GM18951 (cell line): ENCODE results near the gene BUD31.
"Not testable (repeated sequence)": the region's sequence is repeated elsewhere in the genome, so short reads cannot be mapped to it uniquely, and the experiment has no call there.

Experiments
- POLR2A ChIP-seq: IDR thresholded peaks from 4 replicates; pipeline ENCODE4 v1.6.1; 2011; ENCODE audit warnings: mild to moderate bottlenecking; ENCODE audit not compliant: insufficient read length, insufficient read depth; ENCODE audit errors: extremely low read depth
- in situ Hi-C: fragments of 300-500 bp; cut with MboI; formaldehyde crosslinking; loops from one replicate; pipeline ENCODE4 v1.12.0; 2022; ENCODE audit warnings: low sequenced_read_pairs, mixed read lengths, inconsistent platforms; ENCODE audit not compliant: unreplicated experiment

BUD31 gene

GRCh38 chr7:99419323-99420021 lies 10.7 kb downstream of the BUD31 start:
- in situ Hi-C loops = no loop called here
- no peak for TF ChIP-seq POLR2A

- in situ Hi-C loops = no loop called here
- no peak for TF ChIP-seq POLR2A
These were observed 11.4 kb downstream of the BUD31 start for GRCh38 chr7:99420213-99420612.

- in situ Hi-C loops = no loop called here
- no peak for TF ChIP-seq POLR2A
These were observed 12.2 kb downstream of the BUD31 start for GRCh38 chr7:99420986-99421385.

GRCh38 chr7:99422186-99422585 lies 13.4 kb downstream of the BUD31 start:
- TF ChIP-seq POLR2A = no peak
- in situ Hi-C loops = no loop called here

GRCh38 chr7:99422625-99423024 lies 13.9 kb downstream of the BUD31 start:
- no peak for TF ChIP-seq POLR2A

GRCh38 chr7:99424932-99425730 lies 16.4 kb downstream of the BUD31 start:
- in situ Hi-C loops = no loop called here
- TF ChIP-seq POLR2A = no peak

More at GRCh38 chr7:99422625-99423024, 13.9 kb downstream of the BUD31 start:
- in situ Hi-C loops = no loop called here

- TF ChIP-seq POLR2A = no peak
- in situ Hi-C loops = no loop called here
These were observed 20.3 kb downstream of the BUD31 start for GRCh38 chr7:99428972-99429566.

GRCh38 chr7:99429756-99430155 lies 21.0 kb downstream of the BUD31 start:
- in situ Hi-C loops = no loop called here
- no peak for TF ChIP-seq POLR2A

GRCh38 chr7:99431756-99432540 lies 23.2 kb downstream of the BUD31 start:
- in situ Hi-C loops = not testable (repeated sequence)

- in situ Hi-C loops = no loop called here
- no peak for TF ChIP-seq POLR2A
These were observed 24.4 kb downstream of the BUD31 start for GRCh38 chr7:99433158-99433557.

- no peak for TF ChIP-seq POLR2A
- in situ Hi-C loops = no loop called here
These were observed 29.3 kb downstream of the BUD31 start for GRCh38 chr7:99437946-99438572.

- in situ Hi-C loops = no loop called here
- peak; percentile 82 for TF ChIP-seq POLR2A
These were observed 30.1 kb downstream of the BUD31 start, which contains the start of the genes CPSF4 and PTCD1 for GRCh38 chr7:99438573-99439480. Gene CPSF4, plus strand, starts transcription at chr7:99438943. Its CDS starts 140 bp downstream, at chr7:99439083. Gene PTCD1, minus strand, starts transcription at chr7:99438798. Its CDS starts 3,556 bp downstream, at chr7:99435242.
